NCI-H460 (cell line): ENCODE results near the gene MRPL1. TPM values are rescaled to one million over a fixed set of nuclear protein-coding genes. Genes with fewer than 3 reads are reported as not detected.
"Not testable (repeated sequence)": the region's sequence is repeated elsewhere in the genome, so short reads cannot be mapped to it uniquely, and the experiment has no call there.

Experiments
- DNase-seq: peaks from one replicate; pipeline ENCODE4 v3.0.0-alpha.2; 2016; ENCODE audit warnings: low read depth; ENCODE audit errors: extremely low read depth
- total RNA-seq: library from RNA; depleted of rRNA; stranded (reverse); fragments of >200 nt; shearing (Covaris generic); gene quantifications from 2 replicates; pipeline ENCODE4 v1.2.3, GENCODE V29; 2014

MRPL1 gene
- total RNA-seq, 1 experiment from 2014 or later: 23.4 TPM

DNA sequence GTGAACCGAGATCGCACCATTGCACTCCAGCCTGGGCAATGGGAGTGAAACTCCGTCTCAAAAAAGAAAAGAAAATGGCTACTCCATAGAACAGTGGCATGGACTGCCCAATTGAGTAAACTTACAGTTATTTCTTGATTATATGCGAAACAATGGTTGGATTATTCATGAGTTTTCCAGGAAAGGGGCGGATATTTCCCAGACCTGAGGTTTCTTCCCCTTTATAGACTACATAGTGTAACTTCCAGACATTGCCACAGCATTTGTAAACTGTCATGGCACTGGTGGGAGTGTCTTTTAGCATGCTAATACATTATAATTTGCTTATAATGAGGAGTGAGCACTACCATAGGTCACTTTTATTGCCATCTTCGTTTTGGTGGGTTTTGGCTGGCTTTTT is 14.1 kb upstream of the MRPL1 start:
- no peak for DNase-seq

DNA sequence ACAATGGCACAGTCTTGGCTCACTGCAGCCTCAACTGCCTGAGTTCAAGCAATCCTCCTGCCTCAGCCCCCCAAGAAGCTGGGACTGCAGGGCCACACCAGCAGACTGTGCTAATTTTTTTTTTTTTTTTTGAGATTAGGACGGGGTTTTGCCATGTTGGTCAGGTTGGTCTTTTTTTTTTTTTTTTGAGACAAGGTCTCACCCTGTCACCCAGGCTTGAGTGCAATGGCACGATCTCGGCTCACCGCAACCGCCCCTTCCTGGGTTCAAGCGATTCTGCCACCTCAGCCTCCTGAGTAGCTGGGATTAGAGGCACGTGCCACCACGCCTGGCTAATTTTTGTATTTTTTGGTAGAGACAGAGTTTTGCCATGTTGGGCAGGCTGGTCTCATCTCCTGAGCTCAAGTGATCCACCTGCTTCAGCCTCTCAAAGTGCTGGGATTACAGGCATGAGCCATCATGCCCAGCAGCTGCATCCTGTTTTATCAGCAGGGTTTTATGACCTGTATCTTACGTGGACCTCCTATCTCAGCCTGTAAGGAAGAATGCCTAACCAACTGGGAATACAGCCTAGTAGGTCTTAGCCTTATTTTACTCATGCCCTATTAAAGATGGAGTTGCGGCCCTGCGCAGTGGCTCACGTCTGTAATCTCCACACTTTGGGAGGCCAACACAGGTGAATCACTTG is 13.2 kb upstream of the MRPL1 start:
- DNase-seq: no peak

DNA sequence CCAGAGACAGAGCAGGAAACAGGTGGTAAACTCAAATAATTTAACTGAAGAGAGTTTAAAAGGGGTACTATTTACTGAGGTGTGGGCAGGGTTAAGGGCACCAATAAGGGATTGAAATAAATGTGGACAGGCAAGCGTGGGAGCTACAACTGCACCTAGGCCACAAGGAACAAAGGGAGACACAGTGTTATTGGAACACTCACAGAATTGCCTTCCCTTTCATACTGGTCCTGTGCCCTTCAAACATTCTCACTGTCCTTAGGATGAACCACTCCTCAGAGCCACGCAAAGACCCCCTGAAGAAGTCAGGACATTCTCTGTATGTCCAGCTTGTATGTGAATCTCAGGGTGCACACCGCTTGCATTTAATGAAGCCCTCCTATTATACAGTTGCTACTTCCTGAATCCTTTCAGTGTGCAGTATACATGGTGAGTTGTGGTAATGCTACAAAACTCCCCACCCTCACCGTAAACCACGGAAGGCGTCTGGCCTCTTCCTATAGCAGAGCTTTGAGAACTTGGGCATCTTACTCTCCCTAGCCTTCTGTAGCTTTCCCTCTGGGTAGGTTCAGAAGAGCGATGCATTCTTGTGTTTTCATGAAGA is 9.6 kb upstream of the MRPL1 start:
- no peak for DNase-seq

DNA sequence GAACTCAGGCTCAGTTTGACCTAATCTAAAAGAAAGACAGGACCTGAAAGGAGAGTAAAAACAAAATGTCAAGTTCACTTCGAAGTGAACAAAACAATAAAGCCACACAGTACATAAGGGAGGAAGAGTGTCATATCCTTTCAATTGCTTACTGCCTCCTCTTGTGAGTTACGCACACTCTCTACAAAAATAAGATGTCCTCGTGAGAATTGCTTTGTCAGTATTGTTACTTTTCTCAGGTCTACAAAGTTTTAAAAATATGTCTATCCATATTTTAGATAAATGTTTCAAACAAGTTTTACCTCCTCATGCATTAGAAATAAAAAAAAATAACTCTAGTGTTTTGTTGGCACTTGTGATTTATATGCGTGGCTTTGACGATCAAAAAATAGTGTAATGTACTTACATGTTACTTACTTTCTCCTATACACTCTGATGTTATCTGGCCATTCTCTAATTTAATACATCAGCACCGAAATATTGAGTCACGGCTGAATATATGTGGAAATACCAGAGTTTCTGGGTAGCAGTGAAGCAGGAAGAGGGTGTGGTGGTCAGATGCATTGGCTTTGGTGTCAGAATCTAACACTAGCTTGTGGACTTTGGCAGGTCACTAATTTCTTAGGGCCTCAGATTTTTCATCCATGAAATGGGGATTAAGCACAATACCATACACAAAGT is 8.1 kb upstream of the MRPL1 start:
- DNase-seq: peak; percentile 12

DNA sequence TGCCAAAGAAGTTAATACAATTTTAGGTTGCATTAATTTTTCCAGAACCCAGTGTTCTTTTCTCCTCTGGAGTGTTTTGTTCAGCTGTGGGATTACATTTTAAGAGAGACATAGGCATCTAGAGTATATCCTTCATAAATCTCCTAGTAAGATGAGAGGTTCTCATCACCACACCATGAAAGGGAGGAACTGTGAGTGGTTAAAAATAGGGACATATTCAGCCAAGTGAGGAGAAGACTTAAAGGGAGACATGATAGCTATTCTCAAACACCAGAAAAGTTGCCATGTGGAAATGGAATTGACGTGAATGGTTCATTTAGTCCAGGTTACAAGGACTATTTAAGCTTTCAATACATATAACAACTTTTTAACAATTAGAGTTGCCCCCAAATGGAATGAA is 6.5 kb upstream of the MRPL1 start:
- no peak for DNase-seq

DNA sequence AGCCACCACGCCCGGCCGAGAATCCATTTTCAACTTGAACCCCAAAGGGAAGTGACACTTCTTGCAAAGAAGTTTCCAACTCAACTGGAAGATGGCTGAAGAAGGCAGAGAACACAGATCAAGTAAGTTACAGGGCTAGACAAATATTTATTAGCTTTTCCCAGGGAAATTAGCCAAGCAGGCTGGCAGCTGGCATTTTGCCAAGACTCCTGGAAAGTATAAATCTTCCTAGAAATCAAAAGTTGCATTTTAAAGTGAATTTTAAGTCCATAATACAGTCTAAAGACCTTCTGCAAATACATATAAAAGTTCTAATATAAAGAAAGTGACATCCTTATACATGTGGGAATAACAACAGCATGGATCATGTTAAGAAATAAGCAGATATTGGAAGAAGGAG is 3.4 kb upstream of the MRPL1 start:
- no peak for DNase-seq

DNA sequence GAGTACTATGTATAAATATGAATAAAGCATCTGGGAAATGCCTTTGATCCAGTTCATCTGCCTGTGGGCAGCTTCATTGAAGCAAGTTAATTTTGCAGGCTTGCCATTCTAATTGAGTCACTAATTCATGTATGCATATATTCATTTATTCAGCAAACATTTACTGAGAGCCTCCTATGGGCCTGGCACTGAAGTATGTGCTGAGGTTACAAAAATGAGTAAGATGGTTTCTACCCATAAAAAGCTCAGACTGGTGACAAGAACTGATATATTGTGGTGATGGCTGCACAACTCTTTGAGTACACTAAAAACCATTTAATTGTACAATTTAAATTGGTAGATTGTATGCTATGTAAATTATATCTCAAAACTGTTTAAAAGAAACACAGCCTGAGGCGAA is 1.1 kb upstream of the MRPL1 start:
- DNase-seq: no peak

DNA sequence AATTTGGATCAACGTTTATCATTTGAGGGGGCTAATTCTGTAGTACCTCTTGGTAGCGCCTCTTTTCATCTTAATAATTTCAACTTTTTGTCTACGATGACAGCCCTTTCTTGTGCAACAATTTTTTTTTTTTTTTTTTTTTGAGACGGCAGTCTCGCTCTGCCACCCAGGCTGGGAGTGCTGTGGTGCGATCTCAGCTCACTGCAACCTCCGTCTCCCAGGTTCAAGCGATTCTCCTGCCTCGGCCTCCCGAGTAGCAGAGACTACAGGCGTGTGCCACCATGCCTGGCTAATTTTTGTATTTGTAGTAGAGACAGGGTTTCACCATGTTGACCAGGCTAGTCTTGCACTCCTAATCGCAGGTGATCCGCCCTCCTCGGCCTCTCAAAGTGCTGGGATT is 711 bp downstream of the MRPL1 start:
- DNase-seq: not testable (repeated sequence)

DNA sequence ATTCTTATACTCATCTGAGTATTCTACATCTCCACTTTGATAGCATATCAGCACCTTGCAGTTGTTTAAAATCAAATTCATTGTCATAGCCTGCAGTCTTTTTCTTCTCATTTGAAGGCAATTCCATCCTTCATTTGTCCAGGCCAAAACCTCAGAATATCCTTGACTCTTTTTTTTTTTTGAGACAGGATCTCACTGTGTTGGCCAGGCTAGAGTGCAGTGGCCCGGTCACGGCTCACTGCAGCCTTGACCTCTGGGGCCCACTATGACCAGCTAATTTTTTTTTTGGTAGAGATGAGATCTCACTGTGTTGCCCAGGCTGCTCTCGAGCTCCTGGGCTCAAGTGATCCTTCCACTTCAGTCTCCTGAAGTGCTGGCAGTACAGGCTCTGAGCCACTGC is 2.6 kb downstream of the MRPL1 start:
- DNase-seq: no peak

DNA sequence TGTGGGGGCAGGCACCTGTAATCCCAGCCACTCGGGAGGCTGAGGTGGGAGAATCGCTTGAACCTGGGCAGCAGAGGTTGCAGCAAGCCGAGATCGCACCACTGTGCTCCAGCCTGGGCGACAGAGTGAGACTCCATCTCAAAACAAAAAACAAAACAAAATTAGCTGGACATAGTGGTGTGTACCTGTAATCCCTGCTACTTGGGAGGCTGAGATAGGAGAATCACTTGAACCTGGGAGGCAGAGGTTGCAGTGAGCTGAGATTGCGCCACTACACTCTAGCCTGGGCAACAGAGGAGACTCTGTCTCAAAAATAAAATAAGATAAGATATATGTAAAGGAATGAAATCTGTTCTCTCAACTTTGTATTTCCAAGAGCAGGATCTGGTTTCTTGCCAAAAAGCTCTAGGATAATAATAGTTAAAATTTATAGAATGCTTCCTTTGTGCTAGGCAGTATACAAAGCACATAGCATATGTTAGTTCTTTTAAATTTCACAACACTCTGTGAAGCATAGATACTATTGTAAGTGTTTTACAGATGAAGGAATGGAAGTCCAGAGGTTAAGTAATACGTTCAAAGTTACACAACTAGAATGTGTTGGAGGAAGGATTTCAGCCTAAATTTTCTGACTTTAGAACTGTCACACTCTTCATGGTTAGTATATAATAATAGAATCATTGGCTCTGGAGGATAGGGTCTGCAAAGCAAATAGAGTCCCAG is 10.3 kb downstream of the MRPL1 start:
- DNase-seq: no peak

DNA sequence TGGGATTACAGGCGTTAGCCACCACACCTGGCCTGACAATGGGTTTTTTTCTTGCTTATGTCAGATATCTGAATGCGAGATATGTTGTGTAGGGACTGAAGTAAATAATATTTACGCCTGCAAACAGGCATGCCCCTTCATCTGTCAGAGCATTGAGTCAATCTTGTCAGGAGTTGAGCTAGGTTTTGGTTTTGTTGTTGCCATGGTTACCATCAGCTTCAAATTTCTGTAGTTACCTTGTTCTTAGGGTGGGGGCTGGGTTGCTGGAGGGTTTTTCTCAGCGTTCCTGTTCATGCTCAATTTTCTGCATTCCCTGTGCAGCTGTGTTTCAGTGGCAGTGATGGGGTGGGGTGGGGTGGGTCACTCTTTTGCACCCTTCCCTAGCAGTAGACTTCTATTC is 14.5 kb downstream of the MRPL1 start:
- DNase-seq: no peak

DNA sequence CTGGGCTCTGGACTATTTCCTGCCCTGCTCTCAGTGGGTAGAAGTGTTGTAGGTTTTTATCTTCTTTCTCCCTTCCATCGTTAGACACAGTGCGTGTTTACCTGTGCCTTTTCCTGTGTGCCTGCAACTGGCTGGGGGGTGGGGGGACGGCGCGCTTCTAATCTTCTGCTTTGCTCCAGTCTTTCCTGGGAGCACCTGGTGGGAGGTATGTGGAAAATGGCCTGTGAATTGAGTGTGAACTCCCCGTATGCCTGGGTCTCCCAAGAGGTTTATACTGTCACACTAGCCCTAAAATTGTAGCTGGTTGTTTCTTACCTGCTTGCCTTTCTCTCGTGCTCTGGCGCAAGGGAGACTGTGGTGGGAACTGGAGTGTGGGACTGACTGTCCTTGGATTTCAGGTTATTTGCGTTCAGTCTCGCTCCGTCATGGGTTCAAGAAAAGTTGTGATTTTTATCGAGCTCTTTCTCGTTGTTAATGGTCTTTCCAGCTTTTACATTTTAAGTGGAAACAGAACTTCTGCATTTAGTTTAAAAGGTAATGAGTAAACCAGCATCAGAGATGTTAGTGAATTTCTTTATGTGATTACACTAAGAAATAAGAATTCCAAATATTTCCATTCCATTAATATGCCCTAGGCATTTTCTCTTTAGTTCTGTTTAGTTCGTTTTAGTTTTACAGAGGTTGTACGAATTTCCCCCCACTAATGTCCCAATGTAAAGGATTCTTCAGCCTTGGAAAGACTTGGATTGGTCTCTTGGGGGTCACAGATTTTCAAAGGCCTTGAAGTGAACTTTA is 15.3 kb downstream of the MRPL1 start:
- DNase-seq: no peak

DNA sequence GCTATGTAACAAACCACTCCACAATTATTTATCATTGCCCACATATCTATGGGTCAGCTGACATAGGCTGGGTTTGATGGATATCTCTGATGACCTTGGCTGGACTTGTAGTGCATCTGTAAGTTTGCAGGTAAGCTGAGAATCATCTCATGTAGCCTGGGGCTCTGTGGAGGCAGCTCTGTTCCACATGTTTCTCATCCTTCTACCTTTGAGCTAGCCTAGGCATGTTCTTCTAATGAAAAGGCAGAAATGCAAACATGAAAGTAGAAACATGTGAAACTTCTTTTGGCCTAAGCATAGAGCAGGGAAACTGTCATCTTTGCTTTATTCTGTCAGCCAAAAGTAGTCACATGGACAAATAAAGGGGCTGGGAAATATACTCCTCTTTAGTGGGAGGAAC is 18.2 kb downstream of the MRPL1 start:
- DNase-seq: no peak

DNA sequence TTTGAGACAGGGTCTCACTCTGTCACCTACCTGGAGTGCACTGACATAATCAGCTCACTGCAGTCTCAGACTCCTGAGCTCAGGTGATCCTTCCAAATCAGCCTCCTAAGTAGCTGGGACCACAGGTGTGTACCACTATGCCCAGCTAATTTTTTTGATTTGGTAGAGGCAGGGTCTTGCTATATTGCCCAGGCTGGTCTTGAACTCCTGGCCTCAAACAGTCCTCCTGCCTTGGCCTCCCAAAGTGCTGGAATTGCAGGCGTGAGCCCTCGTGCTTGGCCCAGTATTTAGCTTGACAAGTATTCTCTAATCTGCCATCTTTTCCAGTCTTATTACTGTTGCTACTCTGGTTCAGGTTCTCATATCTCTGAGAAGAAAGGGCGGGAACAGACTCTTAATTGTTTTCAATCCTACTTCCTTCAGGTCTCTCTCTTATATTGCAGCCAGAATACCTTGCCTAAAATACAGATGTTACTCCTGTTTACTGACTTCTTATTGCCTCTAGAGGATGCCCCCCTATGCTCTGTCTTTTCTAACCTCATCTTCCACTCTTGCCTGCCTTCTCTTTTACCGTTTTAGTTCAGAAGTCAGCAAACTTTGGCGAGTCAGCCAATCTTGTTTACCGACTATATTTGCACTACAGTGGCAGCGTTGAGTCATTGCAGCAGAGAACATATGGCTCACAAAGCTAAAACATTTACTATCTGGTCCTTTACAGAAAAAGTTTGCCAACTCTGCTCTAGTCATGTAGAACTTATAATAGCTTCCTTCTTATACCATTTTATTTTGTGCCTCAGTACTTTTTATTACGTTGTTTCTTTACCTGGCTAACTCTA is 19.0 kb downstream of the MRPL1 start:
- peak; percentile 45 for DNase-seq

DNA sequence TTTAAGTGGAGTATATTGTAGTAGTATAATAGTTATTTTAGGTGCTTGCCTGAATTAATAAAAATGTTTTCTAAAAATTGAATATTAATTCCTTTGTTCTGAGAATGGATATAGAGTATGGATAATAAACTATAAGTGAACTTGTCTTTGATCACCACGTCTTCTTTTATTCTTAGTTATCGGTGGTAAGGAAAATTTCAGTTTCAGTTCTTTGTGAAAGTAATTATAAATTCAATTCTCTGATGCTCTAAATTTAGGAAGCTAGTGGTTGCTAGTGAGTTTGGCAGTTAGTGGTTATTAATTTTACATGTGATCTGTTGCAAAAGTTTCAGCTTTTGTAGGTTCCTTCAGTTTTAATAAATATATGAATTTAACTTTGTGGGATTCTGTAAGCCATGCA is 30.8 kb downstream of the MRPL1 start:
- no peak for DNase-seq

DNA sequence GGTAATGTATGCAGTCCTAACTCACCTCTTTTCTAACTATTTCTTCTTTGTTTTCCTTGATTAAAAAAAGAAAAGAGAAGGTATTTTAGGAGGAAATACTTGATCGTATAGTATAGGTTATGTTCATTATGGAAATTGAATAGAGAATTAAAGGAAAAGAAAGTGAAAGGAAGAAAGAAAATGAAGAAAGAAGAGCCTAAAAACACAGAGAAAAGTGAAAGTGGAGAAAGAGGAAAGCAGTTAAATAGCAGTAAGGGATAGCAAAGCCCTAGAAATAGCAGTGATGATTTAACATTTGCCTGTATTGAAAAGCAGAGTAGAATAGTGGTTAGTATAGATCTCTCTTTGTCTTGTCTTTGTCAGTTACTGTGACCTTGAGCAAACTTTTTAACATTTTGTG is 37.0 kb downstream of the MRPL1 start:
- DNase-seq: no peak

DNA sequence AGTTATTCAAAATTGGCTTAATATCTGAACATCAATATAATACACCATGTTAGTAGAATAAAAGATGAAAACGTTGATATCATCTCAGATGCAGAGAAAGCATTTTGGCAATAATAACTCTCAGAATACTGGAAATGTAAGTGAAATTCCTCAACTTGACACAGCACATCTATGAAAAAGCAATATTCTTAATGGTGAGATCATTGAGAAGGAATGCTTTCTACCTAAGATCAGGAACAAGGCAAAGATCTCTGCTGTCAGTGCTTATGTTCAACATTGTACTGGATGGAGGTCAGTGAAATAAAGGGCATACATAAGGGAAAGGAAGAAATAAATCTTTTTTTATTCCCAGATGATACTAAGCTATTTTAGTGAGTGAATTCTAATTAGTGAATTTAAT is 40.6 kb downstream of the MRPL1 start:
- DNase-seq: no peak

DNA sequence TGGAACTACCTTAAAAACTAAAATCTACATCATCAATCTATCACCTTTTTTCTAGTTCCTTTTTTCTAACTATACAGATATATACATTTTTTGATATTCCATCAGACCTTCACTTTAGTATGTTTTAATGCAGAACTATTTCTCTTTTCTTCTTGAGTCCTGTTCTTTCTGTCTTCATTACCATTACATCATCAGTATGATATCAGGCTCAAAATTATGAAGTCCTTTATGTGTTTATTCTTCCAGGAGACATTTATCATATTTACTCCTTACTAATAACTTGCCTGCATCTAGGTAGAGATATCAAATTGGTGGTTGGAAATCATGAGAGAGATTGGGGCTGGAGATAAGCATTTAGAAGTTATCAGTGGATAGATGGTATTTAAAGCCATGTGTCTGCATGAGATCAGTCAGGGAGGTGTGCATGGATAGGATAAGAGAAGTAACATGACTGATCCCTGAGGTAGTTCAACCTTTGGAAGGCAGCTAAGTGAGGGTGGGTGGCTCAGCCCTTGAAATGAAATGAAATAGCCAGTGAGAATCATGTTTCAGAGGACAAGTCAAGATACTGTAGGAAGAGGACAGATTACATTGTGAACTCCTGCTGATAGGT is 43.1 kb downstream of the MRPL1 start:
- no peak for DNase-seq

DNA sequence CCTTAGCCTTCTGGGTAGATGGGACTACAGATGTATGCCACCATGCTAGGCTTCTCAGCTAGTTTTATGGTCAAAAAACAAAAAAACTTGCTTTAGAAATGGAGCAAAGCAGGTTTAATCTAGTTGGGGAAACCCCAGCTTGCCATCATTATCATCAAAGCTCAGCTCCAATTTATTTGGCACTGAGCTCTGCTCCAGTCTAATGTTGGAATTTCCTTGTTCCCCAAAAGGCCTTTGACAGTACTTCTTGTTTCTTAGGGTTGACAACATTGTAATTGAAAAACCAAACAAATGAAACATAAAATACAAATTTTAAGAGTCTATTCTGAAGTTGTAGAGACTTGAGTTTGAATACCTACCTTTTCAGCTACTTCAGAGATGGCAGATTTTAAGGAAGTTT is 48.0 kb downstream of the MRPL1 start:
- no peak for DNase-seq
